GM12873 (cell line): ENCODE measurements around the gene SPRN.

Source experiments
- TF ChIP-seq, protein P1 (sequence below): IDR thresholded peaks from 2 replicates; pipeline ENCODE4 v1.5.1; 2012; ENCODE audit warnings: low read depth, mild to moderate bottlenecking, moderate library complexity, low read length, control low read depth; ENCODE audit not compliant: insufficient read depth; ENCODE audit errors: missing control alignments

SPRN gene

DNA sequence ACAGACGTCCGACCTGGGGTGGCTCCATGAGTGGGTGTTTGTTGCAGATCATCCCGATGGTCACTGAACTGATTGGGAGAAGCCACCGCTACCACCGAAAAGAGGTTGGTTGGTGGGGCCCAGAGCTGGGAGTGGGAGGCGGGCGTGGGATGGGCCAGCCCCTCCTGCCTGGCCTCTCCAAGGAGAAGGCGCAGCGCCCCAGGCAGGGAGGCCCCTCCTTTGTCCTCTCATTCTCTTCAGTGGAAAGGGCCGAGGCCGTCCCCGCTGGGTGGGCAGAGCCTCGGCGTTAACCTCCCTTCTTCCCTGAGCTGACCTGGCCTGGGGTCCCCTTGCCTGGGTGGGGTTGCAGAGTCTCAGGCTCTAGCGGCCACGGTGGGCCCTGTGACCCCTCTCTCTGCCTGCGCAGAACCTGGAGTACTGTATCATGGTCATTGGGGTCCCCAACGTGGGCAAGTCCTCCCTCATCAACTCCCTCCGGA is 25.3 kb downstream of the SPRN start:
- TF ChIP-seq, protein P1, sequence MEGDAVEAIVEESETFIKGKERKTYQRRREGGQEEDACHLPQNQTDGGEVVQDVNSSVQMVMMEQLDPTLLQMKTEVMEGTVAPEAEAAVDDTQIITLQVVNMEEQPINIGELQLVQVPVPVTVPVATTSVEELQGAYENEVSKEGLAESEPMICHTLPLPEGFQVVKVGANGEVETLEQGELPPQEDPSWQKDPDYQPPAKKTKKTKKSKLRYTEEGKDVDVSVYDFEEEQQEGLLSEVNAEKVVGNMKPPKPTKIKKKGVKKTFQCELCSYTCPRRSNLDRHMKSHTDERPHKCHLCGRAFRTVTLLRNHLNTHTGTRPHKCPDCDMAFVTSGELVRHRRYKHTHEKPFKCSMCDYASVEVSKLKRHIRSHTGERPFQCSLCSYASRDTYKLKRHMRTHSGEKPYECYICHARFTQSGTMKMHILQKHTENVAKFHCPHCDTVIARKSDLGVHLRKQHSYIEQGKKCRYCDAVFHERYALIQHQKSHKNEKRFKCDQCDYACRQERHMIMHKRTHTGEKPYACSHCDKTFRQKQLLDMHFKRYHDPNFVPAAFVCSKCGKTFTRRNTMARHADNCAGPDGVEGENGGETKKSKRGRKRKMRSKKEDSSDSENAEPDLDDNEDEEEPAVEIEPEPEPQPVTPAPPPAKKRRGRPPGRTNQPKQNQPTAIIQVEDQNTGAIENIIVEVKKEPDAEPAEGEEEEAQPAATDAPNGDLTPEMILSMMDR, result no peak

DNA sequence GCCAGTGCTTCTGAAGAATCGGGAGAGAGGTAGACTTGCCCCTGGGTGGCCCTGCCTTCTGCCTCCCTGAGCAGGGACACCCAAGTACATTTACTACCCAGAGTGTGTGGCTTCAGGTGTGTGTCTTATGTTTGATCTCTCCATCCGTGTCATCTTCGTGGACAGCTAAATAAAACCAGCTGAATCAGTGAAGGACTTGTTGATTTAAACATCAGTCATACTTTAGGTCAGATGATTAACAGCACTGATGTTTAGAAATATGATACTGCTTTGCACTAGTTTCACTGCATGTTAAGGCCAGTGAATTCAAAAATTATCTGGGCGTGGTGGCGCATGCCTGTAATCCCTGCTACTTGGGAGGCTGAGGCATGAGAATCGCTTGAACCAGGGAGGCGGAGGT is 26.5 kb downstream of the SPRN start:
- TF ChIP-seq, protein P1, result no peak

DNA sequence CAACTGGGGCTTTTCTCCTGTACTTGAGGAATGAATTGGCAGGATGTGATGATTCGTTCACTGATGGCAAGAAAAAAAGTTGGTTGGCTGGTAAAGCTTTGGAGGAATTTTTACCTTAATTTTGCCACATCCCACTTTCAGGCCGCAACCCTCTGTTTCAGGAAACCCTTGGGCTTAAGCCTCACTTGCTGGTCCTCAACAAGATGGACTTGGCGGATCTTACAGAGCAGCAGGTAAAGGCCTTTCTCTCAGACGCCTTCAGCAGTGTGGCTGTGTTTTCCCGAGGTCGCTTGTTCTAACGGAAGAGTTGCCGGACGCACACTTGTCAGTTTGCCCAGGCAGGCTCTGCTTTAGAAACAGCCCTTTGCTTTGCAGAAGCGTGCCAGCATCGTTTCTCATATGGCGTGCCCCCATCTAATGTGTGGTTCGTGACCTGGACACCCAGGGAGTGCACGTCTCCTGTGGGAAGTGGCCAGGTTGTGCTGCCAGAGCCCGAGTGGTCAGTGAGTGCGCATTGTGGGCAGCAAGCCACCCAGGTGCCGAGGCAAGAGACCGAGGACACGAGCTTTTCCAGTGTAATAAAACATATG is 28.3 kb downstream of the SPRN start:
- TF ChIP-seq, protein P1, result no peak

DNA sequence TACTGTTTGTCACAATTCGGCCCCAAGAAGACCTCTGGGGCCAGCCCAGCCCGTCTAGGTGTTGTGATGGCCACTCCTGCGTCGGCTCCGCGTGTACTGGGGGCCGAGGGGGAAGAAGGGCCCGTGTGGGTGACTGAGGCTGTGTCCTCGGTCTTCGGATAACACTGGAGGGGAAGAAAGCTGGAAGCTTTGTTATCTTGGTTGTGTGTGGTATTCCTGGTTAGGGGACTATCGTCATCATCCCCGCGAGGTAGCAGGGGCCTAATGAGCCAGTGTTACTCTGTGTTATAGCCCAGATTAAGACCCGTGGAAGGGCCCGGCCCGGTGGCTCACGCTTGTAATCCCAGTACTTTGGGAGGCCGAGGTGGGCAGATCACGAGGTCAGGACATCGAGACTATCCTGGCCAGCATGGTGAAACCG is 29.6 kb downstream of the SPRN start:
- TF ChIP-seq, protein P1, result no peak

DNA sequence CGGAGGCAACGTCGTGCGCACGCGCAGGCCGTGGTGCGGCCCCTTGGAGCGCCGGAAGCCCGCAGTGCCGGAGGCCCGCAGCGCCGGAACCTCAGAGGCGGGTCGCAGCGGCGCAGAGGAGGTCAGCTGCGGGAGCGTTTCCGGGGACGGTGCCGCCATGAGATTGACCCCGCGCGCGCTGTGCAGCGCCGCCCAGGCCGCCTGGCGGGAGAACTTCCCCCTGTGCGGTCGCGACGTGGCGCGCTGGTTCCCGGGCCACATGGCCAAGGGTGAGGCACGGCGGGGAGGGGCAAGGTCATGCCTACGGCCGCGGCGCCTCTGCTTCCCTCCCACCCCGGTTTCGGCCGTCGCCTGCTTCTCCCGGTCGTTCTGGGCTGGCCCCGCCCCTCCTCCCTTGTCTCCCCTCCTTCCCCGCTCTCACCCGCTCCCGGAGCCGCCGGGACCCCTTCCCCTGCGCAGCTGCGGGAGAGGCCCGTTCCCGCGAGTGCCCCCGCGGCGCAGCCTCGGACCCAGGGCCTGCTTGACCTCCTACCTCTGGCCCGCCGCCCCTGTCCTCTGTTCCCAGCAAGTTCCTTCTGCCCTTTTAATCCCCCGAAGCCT is 30.3 kb downstream of the SPRN start, which contains the start of gene MTG1:
TSS of gene MTG1 (plus strand) at position 94 of the 600 bp plus-strand sequence. CDS start at position 158, 64 bp downstream.
- TF ChIP-seq, protein P1, result peak; percentile 24

DNA sequence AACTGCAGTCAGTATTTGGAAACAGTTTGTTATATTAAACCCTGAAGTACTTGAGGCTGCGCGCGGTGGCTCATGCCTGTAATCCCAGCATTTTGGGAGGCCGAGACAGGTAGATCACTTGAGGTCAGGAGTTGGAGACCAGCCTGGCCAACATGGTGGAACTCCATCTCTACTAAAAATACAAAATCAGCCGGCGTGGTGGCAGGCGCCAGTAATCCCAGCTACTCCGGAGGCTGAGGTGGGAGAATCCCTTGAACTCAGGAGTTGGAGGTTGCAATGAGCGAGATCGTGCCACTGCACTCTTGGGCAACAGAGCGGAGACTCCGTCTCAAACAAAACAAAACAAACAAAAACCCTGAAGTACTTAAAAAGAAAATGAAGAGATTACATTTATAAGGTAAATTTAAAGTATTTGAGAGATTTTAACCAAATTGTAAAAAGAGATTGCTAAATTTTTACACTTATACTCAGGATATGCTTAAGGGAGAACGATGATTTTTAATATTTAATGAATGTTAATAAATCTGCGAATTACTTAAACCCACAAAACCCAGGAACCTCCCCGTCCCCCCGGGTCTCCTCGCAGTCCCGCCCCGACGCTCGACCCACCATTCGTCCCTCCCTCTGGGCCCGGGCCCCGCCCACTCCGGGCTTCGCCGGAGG is 30.9 kb downstream of the SPRN start:
- TF ChIP-seq, protein P1, result no peak

DNA sequence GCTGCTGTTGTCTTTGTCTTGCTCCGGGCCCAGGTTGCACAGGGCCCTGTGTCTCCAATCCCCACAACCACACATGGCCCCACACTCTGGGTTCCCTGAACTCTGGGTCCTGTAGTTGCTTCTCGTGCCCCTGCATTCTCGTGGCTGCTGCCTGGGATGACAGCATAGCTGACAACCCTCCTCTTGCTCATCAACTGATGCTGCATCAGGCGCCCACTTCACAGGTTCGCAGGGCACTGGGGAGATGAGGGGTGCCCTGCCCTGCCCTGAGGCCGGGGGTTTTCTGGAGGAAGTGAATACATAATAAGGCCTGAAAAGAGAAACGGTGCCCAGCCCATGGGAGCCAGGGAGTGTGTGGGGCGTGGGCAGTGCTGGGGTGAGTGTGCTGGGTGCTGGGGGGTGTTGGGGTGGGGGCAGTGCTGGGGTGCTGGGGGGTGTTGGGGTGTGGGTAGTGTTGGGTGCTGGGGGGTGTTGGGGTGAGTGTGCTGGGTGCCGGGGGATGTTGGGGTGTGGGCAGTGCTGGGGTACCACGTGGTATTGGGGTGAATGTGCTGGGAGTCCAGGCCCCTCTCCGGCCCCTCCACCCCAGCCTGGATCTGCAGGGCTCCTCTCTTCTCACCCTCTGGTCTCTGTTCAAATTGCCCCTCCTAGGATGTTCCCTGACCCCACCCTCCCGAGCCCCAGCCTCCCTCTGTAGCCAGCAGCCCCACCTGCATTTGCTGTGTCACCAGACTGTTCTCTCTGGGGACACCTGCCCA is 32.5 kb downstream of the SPRN start:
- TF ChIP-seq, protein P1, result no peak
